Adrenal gland (tissue), 12 donors: ENCODE results near the gene FHIT. TPM values are rescaled to one million over a fixed set of nuclear protein-coding genes. Genes with fewer than 3 reads are reported as not detected.

ENCODE experiments used
- DNase-seq, 7 donors: peaks; one replicate each; pipeline ENCODE4 v3.0.0-alpha.2; 2019 to 2020
- H3K27ac ChIP-seq, 5 donors: fragments of 200-600 bp; sonication (generic) in 4 of 5; 1 replicate in 3 of 5; 2 replicates in 2 of 5; pipeline versions ENCODE4 v1.5.1 to v1.8.0; 2016 to 2020; ENCODE audit warnings: mild to moderate bottlenecking in 1 of 5
- H3K27me3 ChIP-seq: fragments of 200-600 bp; 2 replicates; pipeline ENCODE4 v1.8.0; 2021
- H3K36me3 ChIP-seq, 2 donors: fragments of 200-600 bp; replicated peaks in 1 of 2; 1 replicate in 1 of 2; 2 replicates in 1 of 2; pipeline versions ENCODE4 v1.5.1 to v1.8.0; 2018 to 2022
- H3K4me1 ChIP-seq, 2 donors: fragments of 200-600 bp; replicated peaks in 1 of 2; 1 replicate in 1 of 2; 2 replicates in 1 of 2; pipeline versions ENCODE4 v1.5.1 to v1.8.0; 2018 to 2021
- H3K4me3 ChIP-seq, 4 donors: fragments of 200-600 bp; sonication (generic) in 3 of 4; one replicate each; pipeline ENCODE4 v1.5.1; 2016 to 2018
- H3K9me3 ChIP-seq, 3 donors: fragments of 200-600 bp; sonication (generic) in 1 of 3; replicated peaks in 1 of 3; 1 replicate in 2 of 3; 2 replicates in 1 of 3; pipeline versions ENCODE4 v1.5.1 to v1.8.0; 2016 to 2021
- CTCF ChIP-seq, 6 experiments: fragments of 450-650 bp in 4 of 6; fragments of 200-600 bp in 2 of 6; sonication (generic) in 1 of 6; IDR thresholded peaks; 1 replicate in 5 of 6; 2 replicates in 1 of 6; pipeline versions ENCODE4 v1.5.1 to v1.8.0; 2016 to 2021; ENCODE audit warnings: antibody characterized with exemption in 6 of 6, mild to moderate bottlenecking in 2 of 6, moderate library complexity in 1 of 6
- POLR2A ChIP-seq, 2 donors: fragments of 450-650 bp; IDR thresholded peaks; one replicate each; pipeline ENCODE4 v1.6.1; 2017; ENCODE audit warnings: antibody characterized with exemption in 2 of 2, mild to moderate bottlenecking in 2 of 2, moderate library complexity in 1 of 2
- WGBS, 4 donors: extraction: QIAGEN DNeasy Blood & Tissue Kit in 2 of 4; methylation state at CpG; one replicate each; pipeline versions ENCODE4 v1.1.5 to v1.1.7; 2013 to 2017; 5-methylcytosine and 5-hydroxymethylcytosine counted together
- intact Hi-C, 2 donors: fragments of 100-400 bp; cut with DNase I; formaldehyde crosslinking; loops; one replicate each; pipeline versions ENCODE4 v1.14.1 to v1.15.0; 2022 to 2023
- polyA plus RNA-seq, 3 donors: library from polyadenylated mRNA; stranded (reverse); fragments of 200-250 nt in 2 of 3; fragments of 350-450 nt in 1 of 3; fragmentation: Illumina TruSeq in 1 of 3; extraction: RNeasy Lipid Tissue Mini Kit (QIAGEN cat#74804) in 1 of 3; gene quantifications; one replicate each; pipeline ENCODE4 v1.2.3, GENCODE V29; 2013 to 2014
- total RNA-seq, 9 donors: library from RNA; depleted of rRNA in 4 of 9; stranded (reverse); fragments of >200 nt in 4 of 9; fragments of 120-200 nt in 1 of 9; fragmentation: NEBNext Ultra II Directional in 1 of 9; extraction: Animal tissue kit (Norgen Biotek cat#: 25700) in 1 of 9; gene quantifications; one replicate each; pipeline versions ENCODE4 v1.1.0 to v1.2.4, GENCODE V29; 2013 to 2023
- donor health status: healthy with polysubstance abuse.
- donor health status: Bipolar disorder and iron deficiency.
- donor health status: DM: yes; HTN: yes; CAD: no.
- donor health status: DM: no; HTN: no; CAD: no.
- donor health status: DM: no; HTN: no; CAD: no.
- donor health status: DM: yes; HTN: yes; CAD: no.

The FHIT gene
- total and polyA plus RNA-seq, 12 donors, result 14.1 to 43.9 (median 28.8) TPM

GRCh38 chr3:60504827-60505457 is 746.3 kb downstream of the FHIT start:
- Histone ChIP-seq H3K4me3 (no peak overlapping the region), H3K4me1 (no peaks in the 10 kb centered on the region), H3K36me3 (no peaks in the 10 kb centered on the region), H3K9me3 (no peaks in the 10 kb centered on the region), H3K27ac (no peak overlapping the region), H3K27me3 (no peaks in the 10 kb centered on the region)
- WGBS, 4 donors, result 88 to 96% (median 95%) methylated on average over 1 of the region's 1 CpG
- TF ChIP-seq POLR2A (IDR thresholded peaks at IDR 0.05) (no peak), CTCF (IDR thresholded peaks at IDR 0.05) (no peak)
- intact Hi-C loops, result no loop called here
- DNase-seq, result no peak

GRCh38 chr3:60501314-60501713 is 749.9 kb downstream of the FHIT start:
- WGBS, 4 donors, result 88 to 97% (median 93%) methylated on average over 6 of the region's 6 CpGs
- no peaks in the 10 kb centered on the region for H3K27me3 ChIP-seq
- no peaks in the 10 kb centered on the region for H3K9me3 ChIP-seq
- TF ChIP-seq POLR2A (IDR thresholded peaks at IDR 0.05) (no peak), CTCF (IDR thresholded peaks at IDR 0.05) (no peak)
- no peak overlapping the region for H3K4me3 ChIP-seq
- intact Hi-C loops, result no loop called here
- H3K36me3 ChIP-seq, result no peaks in the 10 kb centered on the region
- no peak for DNase-seq
- H3K27ac ChIP-seq, result no peak overlapping the region
- no peaks in the 10 kb centered on the region for H3K4me1 ChIP-seq

- TF ChIP-seq POLR2A (IDR thresholded peaks at IDR 0.05) (no peak), CTCF (IDR thresholded peaks at IDR 0.05) (no peak)
- Histone ChIP-seq H3K9me3 (no peaks in the 10 kb centered on the region), H3K27ac (no peak overlapping the region), H3K4me3 (no peak overlapping the region), H3K36me3 (no peaks in the 10 kb centered on the region), H3K4me1 (no peaks in the 10 kb centered on the region), H3K27me3 (no peaks in the 10 kb centered on the region)
- 62 to 75% (median 69%) methylated on average over 1 of the region's 1 CpG for whole genome bisulfite sequencing, 4 donors
- intact Hi-C loops, result no loop called here
- DNase-seq, result no peak
These were observed 753.4 kb downstream of the FHIT start for GRCh38 chr3:60497902-60498301.

- H3K27me3 ChIP-seq, result no peaks in the 10 kb centered on the region
- WGBS, 4 donors, result 72 to 88% (median 77%) methylated on average over 2 of the region's 2 CpGs
- H3K27ac ChIP-seq, result no peak overlapping the region
- intact Hi-C loops, result no loop called here
- H3K36me3 ChIP-seq, result no peaks in the 10 kb centered on the region
- H3K9me3 ChIP-seq, result no peaks in the 10 kb centered on the region
- H3K4me3 ChIP-seq, result no peak overlapping the region
- DNase-seq, result no peak
- TF ChIP-seq POLR2A (IDR thresholded peaks at IDR 0.05), result no peak
- TF ChIP-seq CTCF (IDR thresholded peaks at IDR 0.05), result no peak
- H3K4me1 ChIP-seq, result no peaks in the 10 kb centered on the region
These were observed 760.3 kb downstream of the FHIT start for GRCh38 chr3:60490992-60491391.
